Suprapubic skin (tissue), 4 donors: ENCODE results near the gene SYNM. TPM values are rescaled to one million over a fixed set of nuclear protein-coding genes. Genes with fewer than 3 reads are reported as not detected.

Experiments
- DNase-seq, 2 donors: peaks; one replicate each; pipeline ENCODE4 v3.0.0-alpha.2; 2019; ENCODE audit warnings: low spot score in 2 of 2
- H3K27ac ChIP-seq: fragments of 200-600 bp; sonication (generic); one replicate; pipeline ENCODE4 v1.5.1; 2019
- H3K27me3 ChIP-seq: fragments of 200-600 bp; sonication (generic); one replicate; pipeline ENCODE4 v1.5.1; 2019
- H3K36me3 ChIP-seq: fragments of 200-600 bp; sonication (generic); one replicate; pipeline ENCODE4 v1.5.1; 2019
- H3K4me1 ChIP-seq: fragments of 200-600 bp; sonication (generic); one replicate; pipeline ENCODE4 v1.5.1; 2019
- H3K4me3 ChIP-seq: fragments of 200-600 bp; sonication (generic); one replicate; pipeline ENCODE4 v1.5.1; 2019; ENCODE audit warnings: mild to moderate bottlenecking
- H3K9me3 ChIP-seq: fragments of 200-600 bp; sonication (generic); one replicate; pipeline ENCODE4 v1.5.1; 2019
- EP300 ChIP-seq: sonication (generic); formaldehyde crosslinking; IDR thresholded peaks from one replicate; pipeline ENCODE4 v1.6.1; 2017; ENCODE audit warnings: antibody characterized with exemption
- POLR2A ChIP-seq, 2 donors: fragments of 450-650 bp; IDR thresholded peaks; one replicate each; pipeline ENCODE4 v1.6.1; 2017; ENCODE audit warnings: antibody characterized with exemption in 2 of 2, mild to moderate bottlenecking in 2 of 2, moderate library complexity in 2 of 2
- POLR2AphosphoS5 ChIP-seq, 3 donors: sonication (generic); formaldehyde crosslinking; IDR thresholded peaks; one replicate each; pipeline ENCODE4 v1.6.1; 2017; ENCODE audit warnings: antibody characterized with exemption in 3 of 3
- WGBS: methylation state at CpG from one replicate; pipeline ENCODE4 v1.1.5; 2018; 5-methylcytosine and 5-hydroxymethylcytosine counted together
- total RNA-seq, 4 donors: library from RNA; depleted of rRNA; stranded (reverse); fragments of >200 nt; gene quantifications; one replicate each; pipeline ENCODE4 v1.1.0, GENCODE V29; 2016
- TF ChIP-seq, protein P1 (sequence below), 2 donors: fragments of 200-600 bp in 1 of 2; fragments of 450-650 bp in 1 of 2; sonication (generic) in 1 of 2; IDR thresholded peaks; one replicate each; pipeline ENCODE4 v1.5.1; 2016 to 2019; ENCODE audit warnings: antibody characterized with exemption in 2 of 2, mild to moderate bottlenecking in 1 of 2, moderate library complexity in 1 of 2

Gene SYNM
- total RNA-seq, 4 donors from 2014 or later, result 6.7 to 20.3 (median 10.7) TPM

DNA sequence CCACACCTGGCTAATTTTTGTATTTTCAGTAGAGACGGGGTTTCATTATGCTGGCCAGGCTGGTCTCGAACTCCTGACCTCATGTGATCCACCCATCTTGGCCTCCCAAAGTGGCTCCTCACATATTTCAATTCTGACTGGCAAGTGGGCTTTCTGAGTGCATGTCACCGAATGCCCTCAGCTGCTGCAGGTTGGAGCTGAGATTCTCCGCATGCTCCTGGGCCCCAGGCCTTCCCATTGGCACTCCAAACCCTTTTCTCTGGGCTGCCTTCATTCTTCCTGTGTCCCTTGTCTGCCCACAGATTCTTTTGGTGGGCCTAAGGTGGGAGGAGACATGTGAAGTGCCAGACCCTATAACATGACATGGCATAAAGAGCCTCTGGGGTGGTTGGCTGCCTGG lies 67.3 kb downstream of the SYNM start:
- 97% methylated on average over 4 of the region's 4 CpGs for WGBS
- Histone ChIP-seq H3K36me3 (peaks cover 61% of the 10 kb centered on the region), H3K9me3 (no peaks in the 10 kb centered on the region), H3K4me3 (no peak overlapping the region), H3K27me3 (no peaks in the 10 kb centered on the region), H3K27ac (no peak overlapping the region), H3K4me1 (no peaks in the 10 kb centered on the region)
- no peak for TF ChIP-seq EP300
- no peak for TF ChIP-seq POLR2AphosphoS5 (IDR thresholded peaks at IDR 0.05)
- TF ChIP-seq POLR2A (IDR thresholded peaks at IDR 0.05), result no peak
- TF ChIP-seq, protein P1, sequence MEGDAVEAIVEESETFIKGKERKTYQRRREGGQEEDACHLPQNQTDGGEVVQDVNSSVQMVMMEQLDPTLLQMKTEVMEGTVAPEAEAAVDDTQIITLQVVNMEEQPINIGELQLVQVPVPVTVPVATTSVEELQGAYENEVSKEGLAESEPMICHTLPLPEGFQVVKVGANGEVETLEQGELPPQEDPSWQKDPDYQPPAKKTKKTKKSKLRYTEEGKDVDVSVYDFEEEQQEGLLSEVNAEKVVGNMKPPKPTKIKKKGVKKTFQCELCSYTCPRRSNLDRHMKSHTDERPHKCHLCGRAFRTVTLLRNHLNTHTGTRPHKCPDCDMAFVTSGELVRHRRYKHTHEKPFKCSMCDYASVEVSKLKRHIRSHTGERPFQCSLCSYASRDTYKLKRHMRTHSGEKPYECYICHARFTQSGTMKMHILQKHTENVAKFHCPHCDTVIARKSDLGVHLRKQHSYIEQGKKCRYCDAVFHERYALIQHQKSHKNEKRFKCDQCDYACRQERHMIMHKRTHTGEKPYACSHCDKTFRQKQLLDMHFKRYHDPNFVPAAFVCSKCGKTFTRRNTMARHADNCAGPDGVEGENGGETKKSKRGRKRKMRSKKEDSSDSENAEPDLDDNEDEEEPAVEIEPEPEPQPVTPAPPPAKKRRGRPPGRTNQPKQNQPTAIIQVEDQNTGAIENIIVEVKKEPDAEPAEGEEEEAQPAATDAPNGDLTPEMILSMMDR (IDR thresholded peaks at IDR 0.05), result no peak
- DNase-seq, result no peak

DNA sequence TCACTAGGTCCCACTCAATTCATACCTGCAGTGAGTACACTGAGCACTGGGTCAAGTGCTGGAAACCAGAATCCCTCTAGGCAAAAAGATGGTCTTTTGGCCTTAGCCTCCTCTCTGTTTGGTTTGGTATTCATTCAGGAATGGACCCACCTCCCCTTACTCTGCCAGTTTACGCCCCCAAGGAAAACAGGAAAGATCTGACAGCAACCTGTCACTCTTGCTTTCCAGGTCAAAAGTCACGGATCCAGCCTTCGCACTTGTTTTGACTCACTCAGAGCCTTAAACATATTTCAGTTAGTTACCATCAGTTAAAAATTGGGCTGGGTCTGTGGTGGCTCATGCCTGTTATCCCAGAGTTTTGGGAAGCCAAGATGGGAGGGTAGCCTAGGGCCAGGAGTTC lies 68.1 kb downstream of the SYNM start:
- 88% methylated on average over 3 of the region's 3 CpGs for WGBS
- no peak overlapping the region for H3K27ac ChIP-seq
- TF ChIP-seq EP300 (no peak), POLR2AphosphoS5 (IDR thresholded peaks at IDR 0.05) (no peak), POLR2A (IDR thresholded peaks at IDR 0.05) (no peak)
- TF ChIP-seq, protein P1 (IDR thresholded peaks at IDR 0.05), result no peak
- DNase-seq, result no peak
- no peak overlapping the region for H3K4me3 ChIP-seq
- H3K36me3 ChIP-seq, result peaks cover 53% of the 10 kb centered on the region
- peaks cover 2% of the 10 kb centered on the region for H3K4me1 ChIP-seq
- H3K27me3 ChIP-seq, result no peaks in the 10 kb centered on the region
- no peaks in the 10 kb centered on the region for H3K9me3 ChIP-seq

DNA sequence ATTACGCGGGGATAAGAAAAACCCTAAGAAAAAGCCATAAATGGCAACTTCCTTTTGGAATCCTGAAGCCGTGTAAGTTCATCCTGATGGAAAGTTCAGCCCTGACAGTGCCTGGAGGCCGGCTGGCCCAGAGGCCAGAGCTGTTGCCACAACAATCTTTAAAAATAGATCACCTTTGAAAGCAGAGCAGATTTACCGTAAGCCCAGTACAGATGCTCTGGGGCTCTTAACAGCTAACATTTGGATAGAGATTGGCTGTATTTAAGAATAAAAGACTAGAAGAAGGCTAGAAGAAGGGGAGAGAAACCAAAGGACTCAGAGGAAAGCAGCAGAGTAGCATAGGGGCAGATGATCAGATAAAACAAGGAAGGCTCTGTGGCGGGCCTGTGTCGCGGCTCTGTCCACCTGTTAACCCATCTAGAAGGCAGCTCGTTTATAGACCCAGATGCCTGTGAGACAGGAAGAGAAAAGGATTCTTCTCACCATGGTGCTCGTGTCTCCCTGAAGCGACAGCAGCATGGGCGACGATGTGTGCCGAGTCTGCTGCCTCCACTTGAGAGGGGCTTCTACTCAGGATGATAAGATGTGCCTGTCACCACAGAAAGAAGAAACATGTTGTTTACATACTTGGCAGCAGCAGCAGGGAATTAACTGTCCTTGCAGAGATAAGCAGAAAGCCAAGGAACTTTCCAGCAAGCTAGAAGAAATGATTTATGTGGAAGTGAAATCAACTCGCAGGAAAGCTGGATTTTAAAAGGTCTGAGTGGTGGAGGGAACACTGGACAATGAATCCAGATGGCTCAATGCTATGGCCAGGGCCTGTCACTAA lies 69.9 kb downstream of the SYNM start:
- TF ChIP-seq POLR2A (IDR thresholded peaks at IDR 0.05) (no peak), POLR2AphosphoS5 (IDR thresholded peaks at IDR 0.05) (no peak), EP300 (peak; percentile 64)
- TF ChIP-seq, protein P1 (IDR thresholded peaks at IDR 0.05), result no peak
- no peak for DNase-seq
- H3K36me3 ChIP-seq, result peaks cover 45% of the 10 kb centered on the region
- H3K27ac ChIP-seq, result no peak overlapping the region
- H3K4me1 ChIP-seq, result peaks cover 2% of the 10 kb centered on the region
- H3K27me3 ChIP-seq, result no peaks in the 10 kb centered on the region
- WGBS, result 71% methylated on average over 15 of the region's 15 CpGs
- no peak overlapping the region for H3K4me3 ChIP-seq
- no peaks in the 10 kb centered on the region for H3K9me3 ChIP-seq

DNA sequence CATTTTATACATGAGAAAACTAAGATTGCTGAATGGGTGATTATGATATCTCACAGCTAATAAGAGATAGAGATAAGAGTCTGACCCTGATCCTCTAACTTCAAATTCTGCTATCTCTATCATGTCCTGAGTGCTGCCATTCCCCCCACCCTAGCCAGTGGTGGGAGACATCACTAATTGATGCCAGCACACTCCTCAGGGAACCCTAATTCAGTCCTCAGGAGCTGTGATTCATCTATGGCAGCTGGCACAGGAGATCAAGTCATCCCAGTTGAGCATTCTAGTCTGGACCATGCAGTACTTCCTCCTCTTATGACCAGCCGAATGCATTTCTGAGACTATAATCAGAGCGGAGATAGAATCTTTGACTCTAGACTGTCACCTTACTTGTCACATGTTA lies 71.9 kb downstream of the SYNM start:
- peaks cover 2% of the 10 kb centered on the region for H3K4me1 ChIP-seq
- H3K36me3 ChIP-seq, result peaks cover 31% of the 10 kb centered on the region
- H3K27ac ChIP-seq, result no peak overlapping the region
- WGBS, result 91% methylated on average over 2 of the region's 2 CpGs
- TF ChIP-seq POLR2AphosphoS5 (IDR thresholded peaks at IDR 0.05) (no peak), EP300 (no peak), POLR2A (IDR thresholded peaks at IDR 0.05) (no peak)
- TF ChIP-seq, protein P1 (IDR thresholded peaks at IDR 0.05), result no peak
- H3K27me3 ChIP-seq, result no peaks in the 10 kb centered on the region
- no peak for DNase-seq
- H3K9me3 ChIP-seq, result no peaks in the 10 kb centered on the region
- H3K4me3 ChIP-seq, result no peak overlapping the region

DNA sequence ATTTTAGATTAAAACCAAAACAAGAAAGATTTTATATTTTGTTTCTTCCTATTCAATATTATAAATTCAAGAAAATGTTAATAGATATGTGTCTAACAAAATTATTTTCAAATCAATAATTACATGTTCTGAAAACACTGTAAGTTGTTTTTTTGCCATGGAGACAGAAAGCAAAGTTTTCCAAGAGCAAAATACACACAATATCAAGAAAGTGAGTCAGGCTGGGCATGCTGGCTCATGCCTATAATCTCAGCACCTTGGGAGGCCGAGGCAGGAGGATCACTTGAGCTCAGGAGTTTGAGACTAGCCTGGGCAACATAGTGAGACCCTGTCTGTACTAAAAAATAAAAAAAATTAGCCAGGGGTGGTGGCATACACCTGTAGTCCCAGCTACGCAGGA lies 72.8 kb downstream of the SYNM start:
- H3K27ac ChIP-seq, result no peak overlapping the region
- no peaks in the 10 kb centered on the region for H3K27me3 ChIP-seq
- H3K4me1 ChIP-seq, result peaks cover 2% of the 10 kb centered on the region
- H3K4me3 ChIP-seq, result no peak overlapping the region
- WGBS, result 71% methylated on average over 2 of the region's 2 CpGs
- H3K36me3 ChIP-seq, result peaks cover 24% of the 10 kb centered on the region
- TF ChIP-seq POLR2A (IDR thresholded peaks at IDR 0.05), result no peak
- no peak for TF ChIP-seq EP300
- no peak for TF ChIP-seq POLR2AphosphoS5 (IDR thresholded peaks at IDR 0.05)
- TF ChIP-seq, protein P1 (IDR thresholded peaks at IDR 0.05), result no peak
- DNase-seq, result no peak
- H3K9me3 ChIP-seq, result no peaks in the 10 kb centered on the region
